Measurements from ENCODE around the gene NTSR2. TPM values are rescaled to one million over a fixed set of nuclear protein-coding genes. Genes with fewer than 3 reads are reported as not detected.

The NTSR2 gene
- total and polyA plus RNA-seq, 4 donors = not detected

- Histone ChIP-seq H3K36me3 (ENCODE audit: control insufficient read depth in 4 of 4, insufficient read depth in 3 of 4, low read depth in 1 of 4, low read length in 3 of 4) (no peaks in the 10 kb centered on the region), H3K9ac (ENCODE audit: low read depth in 1 of 2, low read length in 2 of 2) (peak overlapping the region in 1 of 2 donors; percentile 36), H3K9me3 (ENCODE audit: control insufficient read depth in 4 of 4, low read length in 3 of 4) (no peaks in the 10 kb centered on the region), H3K4me3 (ENCODE audit: low read depth in 1 of 3, low read length in 3 of 3) (peak overlapping the region in 1 of 3 donors; percentile 16), H3K27ac (ENCODE audit: low read depth in 1 of 2, low read length in 2 of 2) (peak overlapping the region; percentile 78 to 86), H3K27me3 (ENCODE audit: control insufficient read depth in 4 of 4, insufficient read depth in 4 of 4, low read length in 3 of 4) (no peaks in the 10 kb centered on the region), H3K4me1 (ENCODE audit: control insufficient read depth in 4 of 4, insufficient read depth in 4 of 4, low read length in 3 of 4) (peaks cover 0 to 16% (median 7%) of the 10 kb centered on the region in 4 donors)
- WGBS = 7% methylated on average over 9 of the region's 9 CpGs
- peak; percentile 57 for TF ChIP-seq FOXA2 (IDR thresholded peaks at IDR 0.05)
- TF ChIP-seq, protein P1, sequence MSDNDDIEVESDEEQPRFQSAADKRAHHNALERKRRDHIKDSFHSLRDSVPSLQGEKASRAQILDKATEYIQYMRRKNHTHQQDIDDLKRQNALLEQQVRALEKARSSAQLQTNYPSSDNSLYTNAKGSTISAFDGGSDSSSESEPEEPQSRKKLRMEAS (IDR thresholded peaks at IDR 0.05) = peak; percentile 83
- peak; percentile 86 for TF ChIP-seq SP1 (IDR thresholded peaks at IDR 0.05)
- peak in 1 of 2 donors; percentile 22 for TF ChIP-seq GABPA (IDR thresholded peaks at IDR 0.05 in 1 of 2, conservative IDR thresholded peaks at IDR 0.05 in 1 of 2)
- TF ChIP-seq EGR1 (IDR thresholded peaks at IDR 0.05; ENCODE audit: low read depth in 2 of 2) = peak in 1 of 2 donors; percentile 56
- TF ChIP-seq, protein P2, sequence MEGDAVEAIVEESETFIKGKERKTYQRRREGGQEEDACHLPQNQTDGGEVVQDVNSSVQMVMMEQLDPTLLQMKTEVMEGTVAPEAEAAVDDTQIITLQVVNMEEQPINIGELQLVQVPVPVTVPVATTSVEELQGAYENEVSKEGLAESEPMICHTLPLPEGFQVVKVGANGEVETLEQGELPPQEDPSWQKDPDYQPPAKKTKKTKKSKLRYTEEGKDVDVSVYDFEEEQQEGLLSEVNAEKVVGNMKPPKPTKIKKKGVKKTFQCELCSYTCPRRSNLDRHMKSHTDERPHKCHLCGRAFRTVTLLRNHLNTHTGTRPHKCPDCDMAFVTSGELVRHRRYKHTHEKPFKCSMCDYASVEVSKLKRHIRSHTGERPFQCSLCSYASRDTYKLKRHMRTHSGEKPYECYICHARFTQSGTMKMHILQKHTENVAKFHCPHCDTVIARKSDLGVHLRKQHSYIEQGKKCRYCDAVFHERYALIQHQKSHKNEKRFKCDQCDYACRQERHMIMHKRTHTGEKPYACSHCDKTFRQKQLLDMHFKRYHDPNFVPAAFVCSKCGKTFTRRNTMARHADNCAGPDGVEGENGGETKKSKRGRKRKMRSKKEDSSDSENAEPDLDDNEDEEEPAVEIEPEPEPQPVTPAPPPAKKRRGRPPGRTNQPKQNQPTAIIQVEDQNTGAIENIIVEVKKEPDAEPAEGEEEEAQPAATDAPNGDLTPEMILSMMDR (IDR thresholded peaks at IDR 0.05; ENCODE audit: low read depth, low read length, missing input control) = peak; percentile 82
- TF ChIP-seq RAD21 (IDR thresholded peaks at IDR 0.05) = peak; percentile 87 to 92
- TF ChIP-seq FOXA1 (IDR thresholded peaks at IDR 0.05) = peak; percentile 44
- peak; percentile 97 for TF ChIP-seq HNF4A (conservative IDR thresholded peaks at IDR 0.05)
- peak; percentile 39 for TF ChIP-seq TAF1 (conservative IDR thresholded peaks at IDR 0.05)
- peak; percentile 76 for TF ChIP-seq YY1 (IDR thresholded peaks at IDR 0.05)
- TF ChIP-seq ATF3 (IDR thresholded peaks at IDR 0.05) = peak; percentile 91
- peak; percentile 84 to 87 for TF ChIP-seq RXRA (IDR thresholded peaks at IDR 0.05)
- peak; percentile 90 for TF ChIP-seq REST (IDR thresholded peaks at IDR 0.05)
- TF ChIP-seq HNF4G (IDR thresholded peaks at IDR 0.05) = peak; percentile 96
- TF ChIP-seq, protein P3, sequence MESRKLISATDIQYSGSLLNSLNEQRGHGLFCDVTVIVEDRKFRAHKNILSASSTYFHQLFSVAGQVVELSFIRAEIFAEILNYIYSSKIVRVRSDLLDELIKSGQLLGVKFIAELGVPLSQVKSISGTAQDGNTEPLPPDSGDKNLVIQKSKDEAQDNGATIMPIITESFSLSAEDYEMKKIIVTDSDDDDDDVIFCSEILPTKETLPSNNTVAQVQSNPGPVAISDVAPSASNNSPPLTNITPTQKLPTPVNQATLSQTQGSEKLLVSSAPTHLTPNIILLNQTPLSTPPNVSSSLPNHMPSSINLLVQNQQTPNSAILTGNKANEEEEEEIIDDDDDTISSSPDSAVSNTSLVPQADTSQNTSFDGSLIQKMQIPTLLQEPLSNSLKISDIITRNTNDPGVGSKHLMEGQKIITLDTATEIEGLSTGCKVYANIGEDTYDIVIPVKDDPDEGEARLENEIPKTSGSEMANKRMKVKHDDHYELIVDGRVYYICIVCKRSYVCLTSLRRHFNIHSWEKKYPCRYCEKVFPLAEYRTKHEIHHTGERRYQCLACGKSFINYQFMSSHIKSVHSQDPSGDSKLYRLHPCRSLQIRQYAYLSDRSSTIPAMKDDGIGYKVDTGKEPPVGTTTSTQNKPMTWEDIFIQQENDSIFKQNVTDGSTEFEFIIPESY (IDR thresholded peaks at IDR 0.05) = peak; percentile 85
- TF ChIP-seq JUND (IDR thresholded peaks at IDR 0.05) = peak; percentile 84 to 92
- TF ChIP-seq NR2F2 (IDR thresholded peaks at IDR 0.05) = peak; percentile 44
- DNase-seq (ENCODE audit: low spot score) = peak; percentile 61
Measured at GRCh38 chr2:11692966-11693521, 23.0 kb upstream of the NTSR2 start.
